ENCODE measurements around the gene TMEM169.
A peak's percentile ranks its signal among the peaks of the same experiment; 100 is the strongest.
"Not testable (repeated sequence)": the region's sequence is repeated elsewhere in the genome, so short reads cannot be mapped to it uniquely, and the experiment has no call there.

TMEM169 gene

GRCh38 chr2:216074794-216075193, 6.9 kb upstream of the TMEM169 start:
- TF ChIP-seq, protein P1, sequence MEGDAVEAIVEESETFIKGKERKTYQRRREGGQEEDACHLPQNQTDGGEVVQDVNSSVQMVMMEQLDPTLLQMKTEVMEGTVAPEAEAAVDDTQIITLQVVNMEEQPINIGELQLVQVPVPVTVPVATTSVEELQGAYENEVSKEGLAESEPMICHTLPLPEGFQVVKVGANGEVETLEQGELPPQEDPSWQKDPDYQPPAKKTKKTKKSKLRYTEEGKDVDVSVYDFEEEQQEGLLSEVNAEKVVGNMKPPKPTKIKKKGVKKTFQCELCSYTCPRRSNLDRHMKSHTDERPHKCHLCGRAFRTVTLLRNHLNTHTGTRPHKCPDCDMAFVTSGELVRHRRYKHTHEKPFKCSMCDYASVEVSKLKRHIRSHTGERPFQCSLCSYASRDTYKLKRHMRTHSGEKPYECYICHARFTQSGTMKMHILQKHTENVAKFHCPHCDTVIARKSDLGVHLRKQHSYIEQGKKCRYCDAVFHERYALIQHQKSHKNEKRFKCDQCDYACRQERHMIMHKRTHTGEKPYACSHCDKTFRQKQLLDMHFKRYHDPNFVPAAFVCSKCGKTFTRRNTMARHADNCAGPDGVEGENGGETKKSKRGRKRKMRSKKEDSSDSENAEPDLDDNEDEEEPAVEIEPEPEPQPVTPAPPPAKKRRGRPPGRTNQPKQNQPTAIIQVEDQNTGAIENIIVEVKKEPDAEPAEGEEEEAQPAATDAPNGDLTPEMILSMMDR (conservative IDR thresholded peaks at IDR 0.05; ENCODE audit: control insufficient read depth, insufficient read depth, low read depth, low read length): no peak
- no peak for DNase-seq (ENCODE audit: low read depth)

DNA sequence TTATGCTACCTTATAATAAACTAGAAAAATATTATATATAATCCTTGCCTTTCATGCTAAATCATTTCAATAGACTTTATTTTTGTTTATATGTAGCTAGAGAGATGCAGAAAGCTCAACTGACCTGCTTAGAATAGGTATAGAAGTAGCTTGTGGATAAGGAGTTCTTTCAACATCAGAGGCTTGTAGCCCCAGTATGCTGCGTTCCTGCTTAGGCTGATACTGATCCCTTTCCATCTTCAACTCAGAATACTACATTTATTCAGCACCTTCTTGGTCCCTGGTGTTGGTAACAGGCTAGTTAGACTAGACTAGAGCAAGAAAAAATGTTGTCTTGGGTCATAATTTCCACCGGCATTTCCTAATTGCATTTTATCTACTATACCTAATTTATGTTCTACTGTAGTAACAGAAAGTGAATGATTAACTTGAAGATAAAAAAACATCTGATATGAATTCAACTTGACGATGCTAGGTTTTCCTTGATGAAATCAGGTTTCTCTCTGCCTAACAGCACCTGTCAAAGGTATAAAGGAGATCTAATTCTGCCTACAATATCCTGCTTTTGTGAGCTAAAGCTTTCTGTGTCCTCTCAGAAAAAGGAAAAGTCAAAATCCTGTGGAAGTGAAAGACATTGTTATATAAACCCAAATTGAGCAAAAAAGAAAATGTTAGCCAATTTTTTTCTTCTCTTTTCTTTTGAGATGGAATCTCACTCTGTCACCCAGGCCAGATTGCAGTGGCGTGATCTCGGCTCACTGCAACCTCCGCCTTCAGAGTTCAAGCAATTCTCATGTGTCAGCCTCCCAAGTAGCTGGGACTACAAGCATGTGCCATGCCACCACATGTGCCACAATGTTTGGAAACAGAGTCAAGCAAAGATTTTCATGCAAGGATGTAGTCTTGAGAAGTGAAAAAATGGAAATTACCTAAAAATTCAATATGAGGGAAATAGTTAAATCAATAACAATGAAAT, 5.9 kb upstream of the TMEM169 start:
- TF ChIP-seq, protein P1 (conservative IDR thresholded peaks at IDR 0.05; ENCODE audit: control insufficient read depth, insufficient read depth, low read depth, low read length): no peak
- H3K4me3 ChIP-seq (ENCODE audit: control insufficient read depth, low read depth, low read length): no peak overlapping the region
- DNase-seq (ENCODE audit: low read depth): no peak

More at GRCh38 chr2:216074794-216075193, 6.9 kb upstream of the TMEM169 start:
- no peak overlapping the region for H3K4me3 ChIP-seq (ENCODE audit: control insufficient read depth, low read depth, low read length)

- no peak overlapping the region for H3K4me3 ChIP-seq (ENCODE audit: control insufficient read depth, low read depth, low read length)
- no peak for DNase-seq (ENCODE audit: low read depth)
- TF ChIP-seq, protein P1 (conservative IDR thresholded peaks at IDR 0.05; ENCODE audit: control insufficient read depth, insufficient read depth, low read depth, low read length): no peak
Measured at GRCh38 chr2:216078776-216079175, 2.9 kb upstream of the TMEM169 start.

- H3K4me3 ChIP-seq (ENCODE audit: control insufficient read depth, low read depth, low read length); DNase-seq (ENCODE audit: low read depth): not testable (repeated sequence)
Measured at GRCh38 chr2:216080048-216080447, 1.7 kb upstream of the TMEM169 start.

- H3K4me3 ChIP-seq (ENCODE audit: control insufficient read depth, low read depth, low read length): peak overlapping the region; percentile 77
- TF ChIP-seq, protein P1 (conservative IDR thresholded peaks at IDR 0.05; ENCODE audit: control insufficient read depth, insufficient read depth, low read depth, low read length): no peak
- no peak for DNase-seq (ENCODE audit: low read depth)
Measured at GRCh38 chr2:216081012-216081411, 707 bp upstream of the TMEM169 start.

DNA sequence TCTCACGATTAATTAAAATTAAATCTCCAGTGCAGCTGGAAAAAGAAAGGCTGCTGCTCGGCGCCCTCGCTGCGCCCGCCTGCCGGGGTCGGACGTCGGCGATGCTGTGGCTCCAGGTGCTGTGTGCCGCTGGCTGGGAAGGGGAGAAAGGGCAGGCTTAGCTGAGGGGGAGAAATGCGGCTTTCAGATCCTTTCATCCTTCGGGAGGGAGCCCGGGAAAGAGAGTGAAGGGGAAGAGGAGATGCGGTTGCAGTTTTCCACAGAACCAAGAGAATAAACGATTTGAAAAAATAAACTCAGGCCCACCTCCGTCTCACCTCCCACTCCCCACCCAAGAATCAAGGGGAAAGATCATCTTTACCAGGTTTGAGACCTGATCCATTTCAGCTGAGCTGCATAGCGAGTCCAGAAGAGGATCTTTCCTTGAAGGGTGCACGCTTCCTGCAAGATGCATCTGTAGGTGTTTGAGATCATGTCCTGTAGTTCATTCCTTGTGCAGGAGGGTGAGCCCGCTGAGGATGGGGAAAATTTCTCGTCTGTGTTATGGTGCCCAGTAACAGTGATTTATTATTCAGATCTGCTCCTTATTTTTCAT, 495 bp downstream of the TMEM169 start:
- DNase-seq (ENCODE audit: low read depth): no peak

More for the DNA sequence above, 495 bp downstream of the TMEM169 start:
- H3K4me3 ChIP-seq (ENCODE audit: control insufficient read depth, low read depth, low read length): peak overlapping the region; percentile 77
- TF ChIP-seq, protein P1 (conservative IDR thresholded peaks at IDR 0.05; ENCODE audit: control insufficient read depth, insufficient read depth, low read depth, low read length): no peak

Measured in fibroblast of mammary gland (primary cell).